ENCODE results near the gene CKM.

GRCh38 chr19:45344621-45345505 is 22.2 kb upstream of the CKM start:
- TF ChIP-seq POLR2A (IDR thresholded peaks at IDR 0.05): no peak
- TF ChIP-seq, protein P1, sequence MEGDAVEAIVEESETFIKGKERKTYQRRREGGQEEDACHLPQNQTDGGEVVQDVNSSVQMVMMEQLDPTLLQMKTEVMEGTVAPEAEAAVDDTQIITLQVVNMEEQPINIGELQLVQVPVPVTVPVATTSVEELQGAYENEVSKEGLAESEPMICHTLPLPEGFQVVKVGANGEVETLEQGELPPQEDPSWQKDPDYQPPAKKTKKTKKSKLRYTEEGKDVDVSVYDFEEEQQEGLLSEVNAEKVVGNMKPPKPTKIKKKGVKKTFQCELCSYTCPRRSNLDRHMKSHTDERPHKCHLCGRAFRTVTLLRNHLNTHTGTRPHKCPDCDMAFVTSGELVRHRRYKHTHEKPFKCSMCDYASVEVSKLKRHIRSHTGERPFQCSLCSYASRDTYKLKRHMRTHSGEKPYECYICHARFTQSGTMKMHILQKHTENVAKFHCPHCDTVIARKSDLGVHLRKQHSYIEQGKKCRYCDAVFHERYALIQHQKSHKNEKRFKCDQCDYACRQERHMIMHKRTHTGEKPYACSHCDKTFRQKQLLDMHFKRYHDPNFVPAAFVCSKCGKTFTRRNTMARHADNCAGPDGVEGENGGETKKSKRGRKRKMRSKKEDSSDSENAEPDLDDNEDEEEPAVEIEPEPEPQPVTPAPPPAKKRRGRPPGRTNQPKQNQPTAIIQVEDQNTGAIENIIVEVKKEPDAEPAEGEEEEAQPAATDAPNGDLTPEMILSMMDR (IDR thresholded peaks at IDR 0.05): no peak
- TF ChIP-seq POLR2AphosphoS5 (IDR thresholded peaks at IDR 0.05; ENCODE audit: insufficient read depth in 1 of 2, low read depth in 1 of 2): peak; percentile 31 to 61

Measured in vagina (tissue), 2 donors.